Lung microvascular endothelial cell (primary cell): Measurements from ENCODE around the gene NTN1. TPM values are rescaled to one million over a fixed set of nuclear protein-coding genes. Genes with fewer than 3 reads are reported as not detected.

Experiments used
- DNase-seq, 2 donors: peaks; one replicate each; pipeline versions ENCODE4 v3.0.0 to v3.0.0-alpha.2; 2010; ENCODE audit warnings: low read depth in 2 of 2
- total RNA-seq: library from RNA; depleted of rRNA; stranded (reverse); fragments of >200 nt; gene quantifications from 2 replicates; pipeline ENCODE4 v1.2.1, GENCODE V29; 2014

NTN1 gene
- total RNA-seq, 1 donor from 2014 or later = 0.40 TPM

DNA sequence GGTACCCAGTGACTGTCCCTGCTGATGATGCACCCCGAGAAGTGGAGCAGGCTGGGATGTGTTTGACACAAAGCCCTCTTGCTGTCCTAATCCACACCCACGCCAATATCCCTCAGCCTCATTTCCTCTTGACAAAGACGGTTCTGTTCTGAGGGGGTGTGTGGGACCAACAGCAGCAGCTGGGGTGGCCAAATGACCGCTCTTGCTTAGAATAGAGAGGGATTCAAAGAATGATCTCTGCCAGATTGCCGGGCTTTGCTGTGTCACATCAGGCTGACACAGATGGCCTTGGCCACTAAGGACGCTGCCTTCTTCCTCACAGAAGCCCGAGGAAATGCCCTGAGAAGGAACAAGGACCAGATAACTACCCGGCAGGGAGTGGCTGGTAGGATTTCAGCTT, 250.7 kb downstream of the NTN1 start:
- DNase-seq = no peak

DNA sequence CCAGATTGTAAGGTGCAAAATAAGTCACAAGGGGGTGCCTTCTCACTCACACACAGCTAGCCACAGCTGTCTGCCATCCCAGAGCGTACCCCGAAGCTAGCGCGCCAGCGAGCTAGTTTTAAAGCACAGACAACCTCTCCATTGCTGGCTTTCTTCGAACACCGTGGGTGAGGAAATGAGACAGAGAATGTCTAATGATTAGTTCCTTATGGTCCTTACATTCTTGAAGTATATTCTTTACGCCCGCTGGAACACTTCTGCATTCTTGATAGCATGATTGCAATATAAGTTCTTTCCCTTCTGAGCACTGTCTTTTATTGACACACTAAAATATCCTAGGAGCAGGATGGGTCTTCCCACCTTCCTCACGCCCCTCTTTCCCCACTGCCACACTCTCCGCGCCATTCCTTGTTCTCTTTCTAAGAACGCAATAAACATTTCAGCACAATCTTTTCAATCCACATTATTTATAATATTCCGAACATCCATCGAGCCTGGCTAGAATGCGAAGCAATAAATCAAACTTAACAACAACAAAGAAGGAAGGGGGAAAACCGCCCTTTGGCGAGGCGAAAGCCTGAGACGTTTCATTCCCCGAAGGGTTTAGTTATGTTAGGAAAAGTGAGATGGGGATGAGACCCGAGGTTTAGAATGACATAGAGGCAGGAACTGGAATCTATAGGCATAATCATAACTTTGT, 251.3 kb downstream of the NTN1 start:
- no peak for DNase-seq

DNA sequence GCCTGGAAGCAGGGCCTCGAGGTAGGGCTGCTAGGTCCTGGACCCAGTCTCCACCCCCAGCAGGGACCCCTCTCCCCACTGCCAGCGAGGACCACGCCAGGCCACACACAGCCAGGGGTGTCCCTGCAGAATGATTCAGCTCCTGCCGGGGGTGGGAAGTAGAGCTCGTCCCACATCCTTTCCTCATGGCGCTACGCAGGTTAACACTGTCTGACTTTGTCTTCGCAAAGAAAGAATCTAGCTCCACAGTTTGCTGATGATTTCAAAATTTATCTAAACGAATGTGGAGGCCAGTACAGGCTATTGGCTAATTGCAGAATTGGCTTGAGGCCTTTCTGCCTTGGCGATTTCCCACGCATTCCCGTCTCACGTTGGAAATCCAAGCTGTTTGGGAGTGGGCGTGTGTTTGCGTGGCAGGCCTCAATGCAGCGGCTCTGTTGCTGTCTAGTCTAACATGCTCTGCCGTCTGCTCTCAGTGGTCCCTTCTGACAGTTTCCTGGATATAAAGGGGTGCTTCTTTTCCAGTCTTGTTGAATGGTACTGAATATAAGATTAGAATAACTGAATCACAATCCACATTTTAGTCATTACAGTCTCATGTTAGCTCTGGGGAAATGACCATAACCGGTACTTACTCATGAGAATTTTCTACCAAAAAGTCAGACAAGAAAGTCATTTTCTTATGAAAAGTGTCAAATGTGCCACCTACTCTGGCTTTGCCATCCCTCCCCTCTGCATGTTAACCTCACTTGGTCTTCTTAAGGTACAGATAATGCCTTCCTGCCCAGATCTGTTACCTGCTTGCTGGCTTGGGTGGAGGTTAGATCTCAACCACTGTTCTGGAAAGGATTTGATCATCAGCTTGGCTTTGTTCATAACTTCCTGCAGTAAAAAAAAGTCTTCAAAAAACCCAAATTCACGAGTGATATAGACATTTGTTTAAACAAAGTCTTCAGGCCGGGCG, 252.4 kb downstream of the NTN1 start:
- no peak for DNase-seq

DNA sequence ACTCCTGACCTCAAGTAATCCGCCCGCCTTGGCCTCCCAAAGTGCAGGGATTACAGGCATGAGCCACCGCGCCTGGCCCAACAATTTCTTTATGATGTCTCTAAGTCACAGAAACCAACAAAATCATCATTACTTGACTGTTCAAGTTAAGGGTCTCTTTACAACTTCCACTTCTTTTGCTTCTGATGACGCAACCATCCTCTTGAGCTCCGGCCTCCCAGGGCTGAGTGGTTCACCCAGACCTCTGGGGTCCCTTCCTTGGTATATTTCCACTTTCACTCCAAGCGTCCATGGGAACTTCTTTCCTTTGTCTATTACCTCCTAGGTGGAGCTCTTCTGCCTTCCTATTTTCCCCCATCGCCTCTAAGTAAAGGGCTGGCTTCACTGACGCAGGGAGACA, 253.7 kb downstream of the NTN1 start:
- no peak for DNase-seq

DNA sequence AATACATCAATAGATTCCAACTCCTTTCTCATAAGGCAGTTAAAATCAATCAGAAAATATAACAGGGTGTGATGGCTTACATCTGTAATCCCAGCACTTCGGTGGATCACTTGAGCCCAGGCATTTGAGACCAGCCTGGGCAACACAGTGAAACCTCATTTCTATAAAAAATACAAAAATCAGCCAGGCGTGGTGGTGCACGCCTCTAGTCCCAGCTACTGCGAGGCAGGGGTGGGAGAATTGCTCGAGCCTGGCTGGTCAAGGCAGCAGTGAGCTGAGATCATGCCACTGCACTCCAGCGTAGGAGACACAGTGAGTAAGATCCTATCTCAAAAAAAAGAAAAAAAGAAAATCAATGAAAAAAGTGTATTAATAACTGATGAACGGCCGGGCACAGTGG, 258.6 kb downstream of the NTN1 start:
- no peak for DNase-seq

DNA sequence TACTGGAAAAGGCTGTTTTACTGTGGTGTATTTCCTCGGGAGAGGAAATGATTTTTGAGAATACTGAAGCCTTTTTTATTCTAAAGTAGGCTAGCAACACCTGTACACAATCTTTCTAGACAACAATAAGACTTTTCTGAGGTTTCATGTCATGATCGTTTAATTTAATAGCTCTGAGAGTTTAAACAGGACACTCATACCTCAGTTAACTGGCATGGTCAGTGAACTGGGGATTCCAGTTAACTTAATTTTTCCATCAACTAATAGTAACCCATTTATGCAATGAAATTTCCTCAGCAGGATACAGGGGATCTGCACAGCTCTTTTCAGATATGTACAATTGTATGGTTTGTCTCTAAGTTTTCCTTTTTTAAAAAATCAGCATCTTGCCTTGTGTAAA, 262.6 kb downstream of the NTN1 start:
- no peak for DNase-seq

DNA sequence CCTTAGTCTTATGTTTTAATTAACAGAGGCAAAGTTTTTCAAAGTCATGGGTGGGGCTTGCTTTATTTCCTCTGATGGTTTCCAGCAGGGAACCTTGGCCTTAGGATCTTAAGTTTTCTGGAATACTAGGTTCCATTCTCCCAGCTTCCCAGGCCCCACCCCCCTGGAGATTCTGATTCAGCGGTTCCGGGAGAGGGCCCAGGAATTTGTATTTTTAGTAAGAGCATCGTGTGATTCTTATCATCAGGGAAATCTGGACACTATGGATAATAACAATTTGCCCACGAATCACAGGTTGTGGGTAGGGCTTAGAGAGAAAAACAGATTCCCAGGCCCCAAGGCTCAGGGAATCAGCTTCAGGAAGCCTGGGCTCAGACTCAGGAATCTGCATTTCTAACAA, 263.6 kb downstream of the NTN1 start:
- peak in 1 of 2 donors; percentile 56 for DNase-seq

DNA sequence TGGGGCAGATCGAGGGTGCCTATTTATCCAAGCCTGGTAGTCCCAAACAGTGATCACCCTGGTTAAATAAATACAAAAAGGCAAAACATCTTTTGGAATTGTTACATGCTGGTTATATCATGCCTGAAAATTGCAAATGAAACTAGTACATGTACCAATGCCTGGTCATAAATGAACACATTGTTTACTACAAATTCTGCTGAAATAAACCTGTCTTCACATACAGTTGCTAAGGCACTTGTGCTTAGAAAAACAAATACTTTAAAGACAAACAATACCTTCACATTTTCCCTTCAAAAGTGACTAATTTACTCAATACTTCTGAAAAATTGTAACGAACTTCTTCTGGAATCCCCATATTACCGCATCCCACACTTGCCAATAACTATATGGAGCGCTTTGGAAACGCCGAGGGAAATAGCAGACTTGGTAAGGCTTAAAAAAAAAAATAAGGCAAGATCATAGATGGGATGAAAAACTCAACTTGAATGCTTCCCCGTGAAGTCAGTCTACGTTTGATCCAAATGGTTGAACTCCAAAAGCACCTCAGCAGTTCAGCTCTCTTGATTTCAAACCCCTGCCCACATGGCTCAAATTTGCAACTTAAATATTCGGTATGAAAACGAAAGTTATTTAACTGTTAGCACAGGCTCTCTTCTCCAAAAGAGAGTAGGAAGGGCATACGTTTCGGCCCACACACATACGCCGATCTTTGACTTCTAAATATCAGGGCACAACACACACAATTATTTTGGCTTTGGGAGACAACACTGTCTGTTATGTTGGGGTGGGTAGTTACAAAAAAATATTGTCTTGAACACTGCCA, 264.5 kb downstream of the NTN1 start:
- DNase-seq = no peak

DNA sequence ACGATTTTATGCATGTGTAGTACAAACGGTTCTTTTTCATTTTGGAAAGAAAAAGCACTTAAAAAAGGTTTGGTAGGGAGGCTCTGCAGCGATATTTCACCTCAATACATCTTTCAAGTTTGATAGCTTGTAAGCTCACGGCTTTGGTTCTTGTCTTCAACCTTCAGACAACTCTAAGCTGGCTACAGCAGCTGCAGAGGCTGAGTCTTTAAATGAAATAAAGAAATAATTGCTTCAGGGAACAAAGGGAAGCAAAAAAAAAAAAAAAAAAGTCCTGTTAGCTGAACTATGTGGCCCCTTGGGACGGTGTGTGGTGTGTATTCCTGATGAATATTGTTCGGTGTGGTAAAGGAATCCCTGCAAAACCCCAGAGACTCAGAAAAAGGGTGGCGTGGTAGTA, 265.1 kb downstream of the NTN1 start:
- DNase-seq = no peak

DNA sequence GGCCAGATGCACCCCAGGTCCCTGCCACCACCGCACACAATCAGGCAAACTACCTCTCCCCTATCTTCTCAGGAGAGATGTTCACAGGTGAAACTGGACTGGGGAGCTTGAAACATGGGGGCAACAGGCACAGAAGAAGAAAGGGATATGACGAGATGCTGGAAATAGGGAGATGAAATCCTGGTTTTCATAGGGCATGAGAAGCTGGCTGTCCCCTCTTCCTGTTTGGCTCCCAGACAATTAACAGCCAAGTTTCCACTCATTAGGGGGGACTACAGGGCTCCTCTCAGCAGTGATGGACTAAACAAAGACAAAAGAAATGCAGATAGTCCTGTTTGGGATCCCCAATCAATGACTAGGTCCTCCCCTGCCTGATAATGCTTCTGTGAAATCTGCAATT, 266.0 kb downstream of the NTN1 start:
- DNase-seq = peak in 1 of 2 donors; percentile 61

DNA sequence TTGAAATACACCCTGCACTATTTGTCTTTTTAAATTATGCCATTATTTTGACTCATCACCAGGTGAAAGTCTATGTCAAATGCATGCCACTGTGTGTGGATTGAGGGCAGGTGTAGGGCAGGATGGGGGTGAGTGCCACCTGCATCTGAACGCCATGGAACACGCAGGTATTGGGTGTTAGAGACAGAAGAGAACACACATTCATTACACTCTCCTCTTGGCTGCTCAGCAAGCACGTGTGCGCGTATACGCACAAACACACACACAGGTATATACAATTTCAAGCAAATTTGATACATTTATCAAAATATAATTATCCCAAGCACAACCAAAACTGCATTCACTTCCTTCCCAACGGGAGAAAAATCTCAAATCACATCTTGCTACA, 268.9 kb downstream of the NTN1 start:
- DNase-seq = no peak

DNA sequence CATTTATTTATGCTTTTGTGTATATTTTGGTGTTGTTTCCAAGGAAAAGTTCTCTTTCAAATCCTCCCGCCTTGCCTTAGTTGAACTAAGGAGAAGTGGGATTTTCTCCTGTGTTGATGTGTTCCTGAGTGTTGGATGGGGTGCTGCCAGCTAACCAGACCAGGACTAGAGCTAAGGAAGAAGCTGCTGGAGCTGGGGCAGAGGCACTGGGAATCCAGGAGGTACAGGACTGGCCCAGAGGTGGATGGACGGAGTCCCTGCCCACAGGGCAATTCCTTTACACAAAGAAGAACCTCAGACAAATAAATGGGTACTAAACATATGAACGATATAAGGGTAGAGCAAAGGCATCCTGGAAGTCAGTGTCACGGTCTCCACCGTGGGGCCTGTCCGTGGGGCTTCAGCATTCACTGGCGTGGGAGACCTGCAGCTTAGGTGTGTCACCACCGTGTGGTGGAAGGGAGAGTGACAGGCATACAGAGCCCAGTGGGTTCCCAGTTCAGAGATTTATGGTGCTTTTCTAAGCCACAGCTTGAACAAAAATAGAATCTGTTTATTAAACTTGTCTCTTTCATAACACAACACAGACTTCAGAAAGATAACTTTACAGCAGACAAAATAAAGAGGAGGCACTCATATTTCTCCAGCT, 270.7 kb downstream of the NTN1 start:
- DNase-seq = peak; percentile 44 to 72

DNA sequence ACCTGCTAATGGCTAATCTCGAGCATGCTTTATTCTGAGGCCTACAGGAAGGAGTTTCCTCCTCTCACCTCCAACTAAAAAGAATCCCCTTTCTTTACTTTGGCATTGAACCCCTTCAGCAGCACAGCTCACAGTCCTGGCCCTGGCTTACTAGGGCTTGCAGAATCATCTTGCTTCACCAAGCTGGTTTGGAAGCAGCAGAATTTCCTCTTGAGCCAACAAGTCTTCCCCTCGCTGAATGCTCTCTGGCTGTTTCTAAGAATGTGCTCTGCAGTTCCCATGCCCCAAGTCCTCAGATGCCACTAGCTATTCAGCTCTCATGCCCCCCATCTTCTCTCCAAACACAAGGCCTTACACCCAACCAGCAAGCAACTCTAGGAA, 271.2 kb downstream of the NTN1 start:
- no peak for DNase-seq

Other genes with a start within 250 kb of the NTN1 start
- gene MFSD6L, start 222.1 kb upstream of the NTN1 start, total RNA-seq = not detected in 2 replicates
- gene PIK3R6, start 153.8 kb upstream of the NTN1 start, total RNA-seq = not detected in 2 replicates
- gene PIK3R5, start 55.8 kb upstream of the NTN1 start, total RNA-seq = not detected in 2 replicates